Gastroesophageal sphincter (tissue), 4 donors: ENCODE data around the gene EXOC1. TPM values are rescaled to one million over a fixed set of nuclear protein-coding genes. Genes with fewer than 3 reads are reported as not detected.
A peak's percentile ranks its signal among the peaks of the same experiment; 100 is the strongest.

Experiments
- ATAC-seq: fragments of 150-250 bp; one replicate; pipeline ENCODE4 v1.9.1; 2016; ENCODE audit warnings: mild to moderate bottlenecking, moderate library complexity
- H3K27ac ChIP-seq, 4 donors: fragments of 200-600 bp; sonication (generic) in 3 of 4; 1 replicate in 3 of 4; 2 replicates in 1 of 4; pipeline ENCODE4 v1.5.1; 2016 to 2019
- H3K27me3 ChIP-seq: fragments of 200-600 bp; sonication (generic); one replicate; pipeline ENCODE4 v1.5.1; 2019
- H3K36me3 ChIP-seq, 2 donors: fragments of 200-600 bp; sonication (generic); one replicate each; pipeline ENCODE4 v1.5.1; 2019; ENCODE audit warnings: control low read depth in 1 of 2
- H3K4me1 ChIP-seq, 3 donors: fragments of 200-600 bp; sonication (generic); 1 replicate in 2 of 3; 2 replicates in 1 of 3; pipeline ENCODE4 v1.5.1; 2016 to 2019; ENCODE audit warnings: control low read depth in 2 of 3
- H3K4me3 ChIP-seq, 2 donors: fragments of 200-600 bp; sonication (generic); one replicate each; pipeline ENCODE4 v1.5.1; 2019; ENCODE audit warnings: mild to moderate bottlenecking in 1 of 2, moderate library complexity in 1 of 2
- H3K9me3 ChIP-seq, 3 donors: fragments of 200-600 bp; sonication (generic); one replicate each; pipeline ENCODE4 v1.5.1; 2017 to 2019; ENCODE audit warnings: control low read depth in 2 of 3
- EP300 ChIP-seq: sonication (generic); formaldehyde crosslinking; IDR thresholded peaks from one replicate; pipeline ENCODE4 v1.6.1; 2017; ENCODE audit warnings: antibody characterized with exemption, mild to moderate bottlenecking
- POLR2A ChIP-seq, 2 donors: fragments of 450-650 bp; IDR thresholded peaks; one replicate each; pipeline ENCODE4 v1.6.1; 2017; ENCODE audit warnings: antibody characterized with exemption in 2 of 2, mild to moderate bottlenecking in 2 of 2, moderate library complexity in 1 of 2
- POLR2AphosphoS5 ChIP-seq: sonication (generic); formaldehyde crosslinking; IDR thresholded peaks from one replicate; pipeline ENCODE4 v1.6.1; 2017; ENCODE audit warnings: antibody characterized with exemption
- WGBS, 2 donors: methylation state at CpG; one replicate each; pipeline ENCODE4 v1.1.5; 2018; ENCODE audit warnings: low coverage in 1 of 2; 5-methylcytosine and 5-hydroxymethylcytosine counted together
- small RNA-seq, 4 donors: library from RNA; depleted of rRNA; stranded (forward); fragments of <200 nt; gene quantifications; one replicate each; pipeline ENCODE3, GENCODE V24; 2016
- total RNA-seq, 4 donors: library from RNA; depleted of rRNA; stranded (reverse); fragments of >200 nt; gene quantifications; one replicate each; pipeline ENCODE4 v1.1.0, GENCODE V29; 2016
- TF ChIP-seq, protein P1 (sequence below), 4 experiments: fragments of 200-600 bp in 2 of 4; fragments of 450-650 bp in 2 of 4; sonication (generic) in 1 of 4; IDR thresholded peaks; one replicate each; pipeline ENCODE4 v1.5.1; 2017 to 2019; ENCODE audit warnings: antibody characterized with exemption in 4 of 4, mild to moderate bottlenecking in 2 of 4, moderate library complexity in 2 of 4

Gene EXOC1
- total RNA-seq, 4 donors from 2014 or later: 30.2 to 48.6 (median 38.8) TPM

DNA sequence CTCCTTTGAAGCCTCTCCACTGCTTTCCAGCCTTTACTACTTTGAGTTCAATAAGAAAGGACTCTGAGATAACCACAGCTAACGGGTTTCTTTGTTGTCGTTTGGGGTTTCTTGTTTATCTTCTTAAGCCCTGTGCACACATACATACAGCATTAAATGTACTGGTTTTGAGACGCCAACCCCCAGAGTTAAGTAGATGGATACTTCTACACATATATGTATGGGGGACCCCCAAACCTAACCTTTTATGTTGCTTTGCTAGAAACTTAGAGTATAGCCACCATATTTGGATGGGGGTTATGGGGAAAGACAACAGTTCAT lies 96.0 kb downstream of the EXOC1 start:
- TF ChIP-seq, protein P1, sequence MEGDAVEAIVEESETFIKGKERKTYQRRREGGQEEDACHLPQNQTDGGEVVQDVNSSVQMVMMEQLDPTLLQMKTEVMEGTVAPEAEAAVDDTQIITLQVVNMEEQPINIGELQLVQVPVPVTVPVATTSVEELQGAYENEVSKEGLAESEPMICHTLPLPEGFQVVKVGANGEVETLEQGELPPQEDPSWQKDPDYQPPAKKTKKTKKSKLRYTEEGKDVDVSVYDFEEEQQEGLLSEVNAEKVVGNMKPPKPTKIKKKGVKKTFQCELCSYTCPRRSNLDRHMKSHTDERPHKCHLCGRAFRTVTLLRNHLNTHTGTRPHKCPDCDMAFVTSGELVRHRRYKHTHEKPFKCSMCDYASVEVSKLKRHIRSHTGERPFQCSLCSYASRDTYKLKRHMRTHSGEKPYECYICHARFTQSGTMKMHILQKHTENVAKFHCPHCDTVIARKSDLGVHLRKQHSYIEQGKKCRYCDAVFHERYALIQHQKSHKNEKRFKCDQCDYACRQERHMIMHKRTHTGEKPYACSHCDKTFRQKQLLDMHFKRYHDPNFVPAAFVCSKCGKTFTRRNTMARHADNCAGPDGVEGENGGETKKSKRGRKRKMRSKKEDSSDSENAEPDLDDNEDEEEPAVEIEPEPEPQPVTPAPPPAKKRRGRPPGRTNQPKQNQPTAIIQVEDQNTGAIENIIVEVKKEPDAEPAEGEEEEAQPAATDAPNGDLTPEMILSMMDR (IDR thresholded peaks at IDR 0.05): no peak
- TF ChIP-seq POLR2AphosphoS5: no peak
- no peak for TF ChIP-seq EP300
- no peak for TF ChIP-seq POLR2A (IDR thresholded peaks at IDR 0.05)
- ATAC-seq: no peak
- Histone ChIP-seq H3K27me3 (no peaks in the 10 kb centered on the region), H3K4me1 (peaks cover 5 to 28% (median 8%) of the 10 kb centered on the region in 3 donors), H3K27ac (peak overlapping the region; percentile 9 to 92 (median 88)), H3K36me3 (peaks cover 3 to 15% of the 10 kb centered on the region in 2 donors), H3K4me3 (peak overlapping the region; percentile 41 to 68), H3K9me3 (no peaks in the 10 kb centered on the region)
- WGBS, 2 donors: 6 to 8% methylated on average over 3 of the region's 3 CpGs

DNA sequence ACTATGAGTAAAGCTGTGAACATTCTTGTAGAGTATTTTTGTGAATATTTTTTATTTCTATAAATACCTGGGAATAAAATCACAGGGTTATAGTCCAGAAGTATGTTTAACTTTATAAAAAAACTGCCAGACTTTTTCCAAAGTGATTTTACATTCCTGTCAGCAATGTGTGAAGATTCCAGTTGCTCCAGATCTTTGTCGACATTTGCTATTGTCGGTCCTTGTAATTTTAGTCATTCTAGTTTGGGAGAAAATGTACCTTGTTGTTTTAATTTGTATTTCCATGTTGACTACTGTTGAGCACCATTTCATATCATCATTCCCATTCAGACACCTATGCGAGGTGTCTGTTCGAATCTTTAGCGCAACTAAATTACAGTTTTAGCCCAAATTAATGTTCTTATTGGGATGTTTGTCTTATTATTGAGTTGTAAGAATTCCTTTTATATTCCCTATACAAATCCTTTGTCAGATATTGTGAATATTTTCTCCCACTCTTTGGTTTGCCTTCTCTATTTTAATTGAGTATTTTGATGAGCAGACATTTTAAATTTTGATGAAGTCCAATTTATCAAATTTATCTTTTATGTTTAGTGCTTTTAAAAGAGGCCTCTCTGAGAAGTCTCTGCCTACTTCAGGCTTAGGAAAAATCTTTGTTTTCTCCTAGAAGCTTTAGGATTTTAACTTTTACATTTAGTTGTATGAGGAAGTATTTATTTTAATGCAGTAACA lies 97.9 kb downstream of the EXOC1 start:
- Histone ChIP-seq H3K36me3 (peaks cover 3 to 34% of the 10 kb centered on the region in 2 donors), H3K4me3 (no peak overlapping the region), H3K27me3 (no peaks in the 10 kb centered on the region), H3K9me3 (no peaks in the 10 kb centered on the region), H3K4me1 (peaks cover 5 to 28% (median 8%) of the 10 kb centered on the region in 3 donors), H3K27ac (no peak overlapping the region)
- no peak for ATAC-seq
- WGBS, 2 donors: 99 to 100% methylated on average over 5 of the region's 5 CpGs
- TF ChIP-seq, protein P1 (IDR thresholded peaks at IDR 0.05): no peak
- TF ChIP-seq EP300: no peak
- TF ChIP-seq POLR2A (IDR thresholded peaks at IDR 0.05): no peak
- no peak for TF ChIP-seq POLR2AphosphoS5

Small RNAs within 50 kb of the gene (small RNA-seq; reads per million reads assigned to genes)
- gene RNU6-652P: 0 reads per million in 4 donors

Other genes starting within 250 kb of the EXOC1 start
- gene NMU, start 217.3 kb upstream of the EXOC1 start, total RNA-seq: 1 to 10 TPM in 1 of 4 donors, not detected in 3; 1.6 TPM
- not detected for gene EXOC1L, start 33.9 kb upstream of the EXOC1 start, total RNA-seq
- gene CEP135, start 95.3 kb downstream of the EXOC1 start, total RNA-seq: 1 to 10 TPM; 4.5 to 5.3 (median 4.7) TPM